GM12873 (cell line): ENCODE results near the gene WWOX.

Source experiments
- CTCF ChIP-seq: IDR thresholded peaks from 2 replicates; pipeline ENCODE4 v1.5.1; 2012; ENCODE audit warnings: low read depth, mild to moderate bottlenecking, moderate library complexity, low read length, control low read depth; ENCODE audit not compliant: insufficient read depth; ENCODE audit errors: missing control alignments

WWOX gene

GRCh38 chr16:78693496-78693895 lies 594.0 kb downstream of the WWOX start:
- no peak for TF ChIP-seq CTCF

GRCh38 chr16:78694414-78694813 lies 595.0 kb downstream of the WWOX start:
- TF ChIP-seq CTCF = no peak

DNA sequence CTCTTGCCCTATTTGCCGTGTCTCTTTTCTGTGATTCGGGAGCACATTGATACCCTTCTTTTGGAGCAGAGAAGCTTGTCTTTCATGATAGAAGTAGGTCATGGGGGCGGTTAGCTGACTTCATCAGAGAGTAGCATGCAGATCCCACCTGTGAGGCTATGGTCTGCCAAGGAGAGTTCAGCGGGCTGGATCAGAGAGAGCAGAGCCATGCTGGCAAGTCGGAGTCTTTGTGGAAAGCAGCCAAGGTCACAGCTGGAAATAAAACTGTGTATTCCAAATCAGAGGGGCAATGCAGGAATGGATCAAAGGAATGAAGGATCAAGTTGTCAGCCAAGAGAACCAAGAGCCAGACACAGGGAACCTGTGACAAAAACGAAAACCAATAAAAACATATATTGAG lies 595.9 kb downstream of the WWOX start:
- TF ChIP-seq CTCF = no peak

- no peak for TF ChIP-seq CTCF
Measured at GRCh38 chr16:78696797-78697196, 597.3 kb downstream of the WWOX start.

GRCh38 chr16:78697426-78697825 lies 598.0 kb downstream of the WWOX start:
- TF ChIP-seq CTCF = no peak

DNA sequence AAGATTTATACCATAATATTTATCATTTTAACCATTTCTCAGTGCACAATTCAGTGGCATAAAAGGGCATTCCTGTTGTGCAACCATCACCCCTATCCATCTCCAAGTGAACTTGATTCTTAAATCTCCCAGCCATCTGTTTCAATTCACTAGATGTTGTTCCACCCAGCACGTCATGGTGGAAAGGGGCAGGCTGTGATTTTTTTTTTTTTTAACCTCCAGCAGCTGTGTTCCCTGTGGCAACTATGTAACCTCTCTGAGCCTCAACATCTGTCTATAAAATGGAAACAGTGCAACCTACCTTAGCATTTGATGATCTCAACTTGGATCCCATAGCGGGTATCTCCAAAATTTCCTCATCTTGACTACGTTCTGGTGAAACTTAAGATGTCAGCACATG lies 604.5 kb downstream of the WWOX start:
- TF ChIP-seq CTCF = no peak

GRCh38 chr16:78704416-78704815 lies 605.0 kb downstream of the WWOX start:
- no peak for TF ChIP-seq CTCF
